Endothelial cell of umbilical vein (primary cell): Measurements from ENCODE around the gene ATP8A2. TPM values are rescaled to one million over a fixed set of nuclear protein-coding genes. Genes with fewer than 3 reads are reported as not detected.

ENCODE experiments used
- BruUV-seq: library from RNA; stranded (reverse); fragments of 400-500 nt; replicated peaks from 2 replicates; lab custom pipeline; 2021; lab: Mats Ljungman, UMichigan
- CTCF ChIA-PET: fragments of 300-600, 350-600 bp; sonication (Branson Sonifier 250); formaldehyde crosslinking; loops from one replicate; lab custom pipeline; 2021; ENCODE audit warnings: antibody characterized with exemption, inconsistent platforms; lab: Charles Lee
- POLR2A ChIA-PET: fragments of 300-600, 350-600 bp; sonication (Branson Sonifier 250); formaldehyde crosslinking; loops from one replicate; lab custom pipeline; 2021; ENCODE audit warnings: antibody characterized with exemption, inconsistent platforms; lab: Charles Lee
- DNase-seq: peaks from one replicate; pipeline ENCODE4 v3.0.0-alpha.2; 2011; ENCODE audit warnings: low read depth, low spot score
- FAIRE-seq: peaks from 2 replicates; lab custom pipeline; 2011; peaks lifted over from hg19 to GRCh38; lab: Jason Lieb, UNC
- H2AFZ ChIP-seq: 2 replicates; pipeline ENCODE4 v1.6.0; 2012; ENCODE audit warnings: low read depth, low read length, control low read depth, inconsistent platforms
- H3K27ac ChIP-seq: 2 replicates; pipeline ENCODE4 v1.5.1; 2011; ENCODE audit warnings: low read depth, mild to moderate bottlenecking, control low read depth, low read length, moderate library complexity; ENCODE audit not compliant: insufficient read depth
- H3K27me3 ChIP-seq, 2 experiments: 2 replicates each; pipeline versions ENCODE4 v1.6.0 to v1.6.1; 2011; ENCODE audit warnings: low read length in 2 of 2, mixed read lengths in 1 of 2; ENCODE audit not compliant: control insufficient read depth in 2 of 2, insufficient read depth in 2 of 2
- H3K36me3 ChIP-seq, 2 experiments: 2 replicates in 1 of 2; 3 replicates in 1 of 2; pipeline ENCODE4 v1.5.1; 2011; ENCODE audit warnings: low read length in 2 of 2, mild to moderate bottlenecking in 1 of 2, moderate library complexity in 1 of 2; ENCODE audit not compliant: control insufficient read depth in 2 of 2, insufficient read depth in 2 of 2; ENCODE audit errors: extremely low read depth in 1 of 2
- H3K4me1 ChIP-seq: 3 replicates; pipeline ENCODE4 v1.5.1; 2011; ENCODE audit warnings: mild to moderate bottlenecking, low read length; ENCODE audit not compliant: control insufficient read depth, insufficient read depth; ENCODE audit errors: extremely low read depth
- H3K4me2 ChIP-seq: 2 replicates; pipeline ENCODE4 v1.6.1; 2011; ENCODE audit warnings: low read length, control low read depth, mixed read lengths; ENCODE audit not compliant: insufficient read depth
- H3K4me3 ChIP-seq, 3 experiments: fragments of 200-600 bp in 1 of 3; sonication (generic), shearing (Covaris generic) in 1 of 3; replicated peaks in 1 of 3; 2 replicates each; pipeline ENCODE4 v1.5.1; 2011 to 2016; ENCODE audit warnings: control low read depth in 3 of 3, low read length in 3 of 3, mild to moderate bottlenecking in 2 of 3, inconsistent platforms in 1 of 3, low read depth in 1 of 3, moderate library complexity in 1 of 3; ENCODE audit not compliant: insufficient read depth in 1 of 3
- H3K79me2 ChIP-seq: 2 replicates; pipeline ENCODE4 v1.6.0; 2012; ENCODE audit warnings: low read length, inconsistent platforms; ENCODE audit not compliant: control insufficient read depth, insufficient read depth
- H3K9ac ChIP-seq: replicated peaks from 2 replicates; pipeline ENCODE3; 2011; ENCODE audit warnings: low read length, control low read depth; ENCODE audit not compliant: insufficient read depth; ENCODE audit errors: extremely low read depth
- H3K9me1 ChIP-seq: replicated peaks from 3 replicates; pipeline ENCODE4 v1.6.0; 2011; ENCODE audit warnings: mild to moderate bottlenecking, low read length; ENCODE audit not compliant: control insufficient read depth, insufficient read depth; ENCODE audit errors: extremely low read depth
- H3K9me3 ChIP-seq: replicated peaks from 2 replicates; pipeline ENCODE4 v1.5.1; 2012; ENCODE audit warnings: low read length, inconsistent platforms; ENCODE audit not compliant: control insufficient read depth, insufficient read depth
- H4K20me1 ChIP-seq: replicated peaks from 2 replicates; pipeline ENCODE3; 2011; ENCODE audit warnings: mild to moderate bottlenecking, low read length; ENCODE audit not compliant: control insufficient read depth, insufficient read depth; ENCODE audit errors: extremely low read depth
- EZH2 ChIP-seq: IDR thresholded peaks from 2 replicates; pipeline ENCODE4 v1.6.1; 2012; ENCODE audit warnings: borderline replicate concordance, low read depth, mild to moderate bottlenecking, moderate library complexity, low read length, inconsistent platforms; ENCODE audit not compliant: severe bottlenecking
- FOS ChIP-seq: IDR thresholded peaks from 2 replicates; pipeline ENCODE4 v1.6.1; 2011; ENCODE audit warnings: mild to moderate bottlenecking, low read length, moderate library complexity, borderline replicate concordance; ENCODE audit not compliant: insufficient read depth
- GATA2 ChIP-seq: IDR thresholded peaks from 2 replicates; pipeline ENCODE4 v1.7.0; 2011; ENCODE audit warnings: low read depth, mild to moderate bottlenecking, moderate library complexity, mixed read lengths, low read length; ENCODE audit not compliant: insufficient read length, insufficient read depth
- JUN ChIP-seq: IDR thresholded peaks from 2 replicates; pipeline ENCODE4 v1.6.1; 2011; ENCODE audit warnings: borderline replicate concordance, low read depth; ENCODE audit not compliant: insufficient read length, insufficient read depth
- MYC ChIP-seq: IDR thresholded peaks from one replicate; pipeline ENCODE4 v1.6.1; 2011; ENCODE audit warnings: mild to moderate bottlenecking, low read depth, low read length
- POLR2A ChIP-seq: IDR thresholded peaks from 2 replicates; pipeline ENCODE4 v1.6.1; 2012; ENCODE audit warnings: low read depth, mild to moderate bottlenecking, control low read depth, low read length
- POLR2AphosphoS5 ChIP-seq: IDR thresholded peaks from 2 replicates; pipeline ENCODE4 v1.6.1; 2012; ENCODE audit warnings: low read depth, mild to moderate bottlenecking, control low read depth, low read length, moderate library complexity; ENCODE audit not compliant: insufficient read depth
- dilution Hi-C: fragments of 300-500 bp; cut with MboI; formaldehyde crosslinking; loops from one replicate; pipeline ENCODE4 v1.15.0; 2019; ENCODE audit warnings: low sequenced_read_pairs; ENCODE audit not compliant: extremely low pct_ligation_motif_present
- intact Hi-C: fragments of 100-400 bp; cut with micrococcal nuclease; formaldehyde crosslinking; loops from one replicate; pipeline ENCODE4 v1.10.0; 2022
- polyA plus RNA-seq, 4 experiments: library from polyadenylated mRNA; depleted of rRNA in 3 of 4; stranded (reverse) in 3 of 4; unstranded in 1 of 4; fragments of >200 nt; gene quantifications; 2 replicates each; pipeline versions ENCODE4 v1.2.1 to v1.2.3, GENCODE V29; 2011 to 2012; ENCODE audit warnings: missing spikeins in 1 of 4
- total RNA-seq: library from RNA; stranded (reverse); gene quantifications from 2 replicates; pipeline ENCODE4 v1.2.3, GENCODE V29; 2021
- TF ChIP-seq, protein P1 (sequence below), 2 donors: IDR thresholded peaks; 1 replicate in 1 of 2; 2 replicates in 1 of 2; pipeline ENCODE4 v1.5.1; 2011; ENCODE audit warnings: low read length in 2 of 2, mild to moderate bottlenecking in 2 of 2, moderate library complexity in 2 of 2, control low read depth in 1 of 2, inconsistent platforms in 1 of 2, low read depth in 1 of 2; ENCODE audit not compliant: insufficient read depth in 1 of 2; ENCODE audit errors: extremely low read depth in 1 of 2
- TF ChIP-seq, protein P2 (sequence below): IDR thresholded peaks from 2 replicates; pipeline ENCODE4 v1.6.1; 2011; ENCODE audit not compliant: insufficient read depth, insufficient read length

ATP8A2 gene
- total and polyA plus RNA-seq, 2 donors (not counting 3 experiments of a cell fraction or from before 2014, with no cell fraction given): 0.11 to 0.49 TPM

DNA sequence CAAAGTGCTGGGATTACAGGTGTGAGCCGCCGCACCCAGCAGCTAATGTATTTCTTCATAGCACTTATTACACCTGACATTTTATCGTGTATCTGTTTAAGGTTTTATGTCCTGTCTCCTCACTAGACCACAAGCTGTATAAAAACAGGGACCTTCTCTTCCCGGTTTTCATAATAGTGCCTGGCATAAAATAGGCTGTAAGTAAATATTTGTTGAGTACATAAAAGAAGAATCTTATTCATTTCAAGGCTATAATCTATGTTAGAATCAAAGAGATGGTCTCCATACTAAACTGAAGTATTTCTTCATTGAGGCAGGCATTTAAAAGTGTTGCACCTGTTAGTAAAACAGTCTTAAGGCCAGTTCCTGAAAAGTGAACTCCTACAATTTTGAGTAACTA lies 486.1 kb downstream of the ATP8A2 start:
- Histone ChIP-seq H4K20me1 (no peaks in the 10 kb centered on the region), H3K4me3 (no peak overlapping the region), H3K9me1 (no peaks in the 10 kb centered on the region), H3K4me1 (no peaks in the 10 kb centered on the region), H3K36me3 (no peaks in the 10 kb centered on the region), H3K4me2 (no peak overlapping the region), H3K9me3 (no peaks in the 10 kb centered on the region), H3K27ac (no peak overlapping the region), H2AFZ (no peak overlapping the region), H3K27me3 (no peaks in the 10 kb centered on the region), H3K9ac (no peak overlapping the region), H3K79me2 (no peaks in the 10 kb centered on the region)
- ChIA-PET CTCF (interaction anchor here (1.0 to 1.3 kb wide), 2 partner anchors 18 to 283 kb away, joined by 3 to 4 read pairs; no protein-coding TSS in a partner anchor), POLR2A (no interaction called here)
- no peak for DNase-seq
- intact Hi-C loops: no loop called here
- BruUV-seq: no TSS peak
- dilution Hi-C loops: no loop called here
- FAIRE-seq: no peak
- TF ChIP-seq POLR2AphosphoS5 (no peak), MYC (no peak), EZH2 (no peak), GATA2 (no peak), FOS (no peak), POLR2A (no peak), JUN (no peak)
- TF ChIP-seq, protein P1, sequence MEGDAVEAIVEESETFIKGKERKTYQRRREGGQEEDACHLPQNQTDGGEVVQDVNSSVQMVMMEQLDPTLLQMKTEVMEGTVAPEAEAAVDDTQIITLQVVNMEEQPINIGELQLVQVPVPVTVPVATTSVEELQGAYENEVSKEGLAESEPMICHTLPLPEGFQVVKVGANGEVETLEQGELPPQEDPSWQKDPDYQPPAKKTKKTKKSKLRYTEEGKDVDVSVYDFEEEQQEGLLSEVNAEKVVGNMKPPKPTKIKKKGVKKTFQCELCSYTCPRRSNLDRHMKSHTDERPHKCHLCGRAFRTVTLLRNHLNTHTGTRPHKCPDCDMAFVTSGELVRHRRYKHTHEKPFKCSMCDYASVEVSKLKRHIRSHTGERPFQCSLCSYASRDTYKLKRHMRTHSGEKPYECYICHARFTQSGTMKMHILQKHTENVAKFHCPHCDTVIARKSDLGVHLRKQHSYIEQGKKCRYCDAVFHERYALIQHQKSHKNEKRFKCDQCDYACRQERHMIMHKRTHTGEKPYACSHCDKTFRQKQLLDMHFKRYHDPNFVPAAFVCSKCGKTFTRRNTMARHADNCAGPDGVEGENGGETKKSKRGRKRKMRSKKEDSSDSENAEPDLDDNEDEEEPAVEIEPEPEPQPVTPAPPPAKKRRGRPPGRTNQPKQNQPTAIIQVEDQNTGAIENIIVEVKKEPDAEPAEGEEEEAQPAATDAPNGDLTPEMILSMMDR (IDR thresholded peaks at IDR 0.05; ENCODE audit: extremely low read depth in 1 of 2, insufficient read depth in 1 of 2, low read depth in 1 of 2, low read length in 2 of 2): no peak
- TF ChIP-seq, protein P2, sequence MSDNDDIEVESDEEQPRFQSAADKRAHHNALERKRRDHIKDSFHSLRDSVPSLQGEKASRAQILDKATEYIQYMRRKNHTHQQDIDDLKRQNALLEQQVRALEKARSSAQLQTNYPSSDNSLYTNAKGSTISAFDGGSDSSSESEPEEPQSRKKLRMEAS: no peak
